HEK293 (cell line): ENCODE results near the gene ADM5.
A peak's percentile ranks its signal among the peaks of the same experiment; 100 is the strongest.

ENCODE experiments used
- CTCF ChIA-PET: fragments of 350-600 bp; formaldehyde crosslinking; extraction: SDS; loops from one replicate; lab custom pipeline; 2021; ENCODE audit warnings: antibody characterized with exemption; lab: Yijun Ruan, JAX
- POLR2A ChIA-PET: fragments of 300-600 bp; formaldehyde crosslinking; extraction: SDS; loops from one replicate; lab custom pipeline; 2020; ENCODE audit warnings: antibody characterized with exemption, inconsistent platforms; lab: Yijun Ruan, JAX
- H3K27ac ChIP-seq: fragments of 200-500 bp; sonication (Bioruptor generic); 2 replicates; pipeline ENCODE4 v1.5.1; 2014; ENCODE audit warnings: low read depth, low read length, control low read depth, inconsistent platforms; ENCODE audit errors: extremely low read depth
- H3K36me3 ChIP-seq, 2 experiments: fragments of 200-500 bp in 1 of 2; sonication (Bioruptor generic) in 1 of 2; 1 replicate in 1 of 2; 2 replicates in 1 of 2; pipeline ENCODE4 v1.5.1; 2014 to 2017; ENCODE audit warnings: inconsistent platforms in 2 of 2, low read length in 2 of 2; ENCODE audit not compliant: control insufficient read depth in 2 of 2, insufficient read depth in 1 of 2
- H3K4me1 ChIP-seq: fragments of 200-500 bp; sonication (Bioruptor generic); 2 replicates; pipeline ENCODE4 v1.5.1; 2014; ENCODE audit warnings: mild to moderate bottlenecking, low read length, inconsistent platforms; ENCODE audit not compliant: control insufficient read depth, insufficient read depth
- H3K4me3 ChIP-seq: 2 replicates; pipeline ENCODE4 v1.5.1; 2011; ENCODE audit warnings: low read depth, mild to moderate bottlenecking, control low read depth, low read length, moderate library complexity
- H3K9me3 ChIP-seq: fragments of 200-500 bp; sonication (Bioruptor generic); 2 replicates; pipeline ENCODE4 v1.5.1; 2014; ENCODE audit warnings: low read depth, low read length, inconsistent platforms; ENCODE audit not compliant: control insufficient read depth, insufficient read depth
- GLIS2 ChIP-seq: fragments of 450-650 bp; formaldehyde crosslinking; IDR thresholded peaks from 2 replicates; pipeline ENCODE4 v1.5.1; 2016; ENCODE audit warnings: missing biosample characterization, missing genetic modification characterization
- PATZ1 ChIP-seq: fragments of 450-650 bp; formaldehyde crosslinking; IDR thresholded peaks from 2 replicates; pipeline ENCODE4 v1.5.1; 2016; ENCODE audit warnings: missing biosample characterization, missing genetic modification characterization
- ZNF121 ChIP-seq: fragments of 450-650 bp; formaldehyde crosslinking; IDR thresholded peaks from 2 replicates; pipeline ENCODE4 v1.5.1; 2016; ENCODE audit warnings: missing biosample characterization, missing genetic modification characterization
- ZNF266 ChIP-seq: fragments of 450-650 bp; formaldehyde crosslinking; IDR thresholded peaks from 2 replicates; pipeline ENCODE4 v1.5.1; 2016; ENCODE audit warnings: missing biosample characterization, missing genetic modification characterization, low read depth
- ZNF510 ChIP-seq: fragments of 450-650 bp; formaldehyde crosslinking; IDR thresholded peaks from 2 replicates; pipeline ENCODE4 v1.5.1; 2018; ENCODE audit warnings: mild to moderate bottlenecking, missing genetic modification characterization, missing biosample characterization; ENCODE audit not compliant: insufficient replicate concordance
- ZNF600 ChIP-seq: fragments of 450-650 bp; formaldehyde crosslinking; IDR thresholded peaks from 2 replicates; pipeline ENCODE4 v1.5.1; 2016; ENCODE audit warnings: missing biosample characterization, missing genetic modification characterization
- ZNF623 ChIP-seq: fragments of 450-650 bp; formaldehyde crosslinking; IDR thresholded peaks from 2 replicates; pipeline ENCODE4 v1.5.1; 2016; ENCODE audit warnings: missing biosample characterization, missing genetic modification characterization
- TF ChIP-seq, protein P1 (sequence below): fragments of 450-650 bp; formaldehyde crosslinking; IDR thresholded peaks from 2 replicates; pipeline ENCODE4 v1.5.1; 2016; ENCODE audit warnings: missing biosample characterization, missing genetic modification characterization

The ADM5 gene

DNA sequence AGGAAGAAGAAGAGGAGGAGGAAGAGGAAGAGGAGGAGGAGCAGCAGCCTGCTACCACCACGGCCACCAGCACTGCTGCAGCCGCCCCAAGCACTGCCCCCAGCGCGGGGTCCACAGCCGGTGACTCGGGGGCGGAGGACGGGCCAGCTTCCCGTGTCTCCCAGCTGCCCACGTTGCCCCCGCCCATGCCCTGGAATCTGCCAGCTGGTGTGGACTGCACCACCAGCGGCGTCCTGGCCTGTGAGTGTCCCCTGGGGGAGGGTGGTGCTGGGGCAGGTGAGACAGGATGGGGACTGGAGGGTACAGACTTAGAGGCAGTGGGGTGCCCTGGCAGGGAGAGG, 36.0 kb upstream of the ADM5 start (continued):
- TF ChIP-seq, protein P1, sequence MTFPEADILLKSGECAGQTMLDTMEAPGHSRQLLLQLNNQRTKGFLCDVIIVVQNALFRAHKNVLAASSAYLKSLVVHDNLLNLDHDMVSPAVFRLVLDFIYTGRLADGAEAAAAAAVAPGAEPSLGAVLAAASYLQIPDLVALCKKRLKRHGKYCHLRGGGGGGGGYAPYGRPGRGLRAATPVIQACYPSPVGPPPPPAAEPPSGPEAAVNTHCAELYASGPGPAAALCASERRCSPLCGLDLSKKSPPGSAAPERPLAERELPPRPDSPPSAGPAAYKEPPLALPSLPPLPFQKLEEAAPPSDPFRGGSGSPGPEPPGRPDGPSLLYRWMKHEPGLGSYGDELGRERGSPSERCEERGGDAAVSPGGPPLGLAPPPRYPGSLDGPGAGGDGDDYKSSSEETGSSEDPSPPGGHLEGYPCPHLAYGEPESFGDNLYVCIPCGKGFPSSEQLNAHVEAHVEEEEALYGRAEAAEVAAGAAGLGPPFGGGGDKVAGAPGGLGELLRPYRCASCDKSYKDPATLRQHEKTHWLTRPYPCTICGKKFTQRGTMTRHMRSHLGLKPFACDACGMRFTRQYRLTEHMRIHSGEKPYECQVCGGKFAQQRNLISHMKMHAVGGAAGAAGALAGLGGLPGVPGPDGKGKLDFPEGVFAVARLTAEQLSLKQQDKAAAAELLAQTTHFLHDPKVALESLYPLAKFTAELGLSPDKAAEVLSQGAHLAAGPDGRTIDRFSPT (tag by site-specific recombination), result peak; percentile 34; the same call in 1 of the 2 replicates
- peak; percentile 57; the same call in 1 of the 2 replicates for TF ChIP-seq GLIS2 (tag by site-specific recombination)

DNA sequence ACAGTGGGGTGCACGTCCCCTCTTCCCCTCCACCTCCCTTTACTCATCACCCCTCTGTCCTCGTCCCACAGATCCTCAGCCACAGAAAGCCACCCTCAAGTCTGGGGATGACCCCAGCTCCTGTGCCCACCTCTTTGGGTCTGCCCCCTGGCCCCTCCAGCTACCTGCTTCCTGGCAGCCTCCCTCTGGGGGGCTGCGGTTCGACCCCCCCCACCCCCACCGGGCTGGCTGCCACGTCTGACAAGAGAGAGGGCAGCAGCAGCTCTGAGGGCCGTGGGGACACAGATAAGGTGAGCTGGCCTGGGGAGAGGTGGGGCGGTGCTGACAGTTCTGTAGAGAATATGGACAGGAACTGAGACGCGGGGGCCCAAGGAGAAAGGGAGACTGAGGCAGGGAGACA, 34.8 kb upstream of the ADM5 start:
- Histone ChIP-seq H3K36me3 (peaks cover 51 to 94% of the 10 kb centered on the region in 2 experiments), H3K9me3 (no peaks in the 10 kb centered on the region), H3K4me3 (no peak overlapping the region), H3K4me1 (no peaks in the 10 kb centered on the region), H3K27ac (no peak overlapping the region)
- TF ChIP-seq PATZ1 (tag by site-specific recombination), result 0 out of 2 replicates have a peak, but pooled peaks have one; percentile 21
- TF ChIP-seq ZNF510, result no peak
- ChIA-PET POLR2A (interaction anchor here (0.6 to 3.7 kb wide), 6 partner anchors 10 to 45 kb away, joined by 3 to 23 read pairs (median 10); partner anchors contain the start of genes BCL2L12, IRF3, RRAS and SCAF1), CTCF (interaction anchor here (1.1 to 1.3 kb wide), 2 partner anchors 12 to 18 kb away, joined by 3 to 4 read pairs; no protein-coding TSS in a partner anchor)

DNA sequence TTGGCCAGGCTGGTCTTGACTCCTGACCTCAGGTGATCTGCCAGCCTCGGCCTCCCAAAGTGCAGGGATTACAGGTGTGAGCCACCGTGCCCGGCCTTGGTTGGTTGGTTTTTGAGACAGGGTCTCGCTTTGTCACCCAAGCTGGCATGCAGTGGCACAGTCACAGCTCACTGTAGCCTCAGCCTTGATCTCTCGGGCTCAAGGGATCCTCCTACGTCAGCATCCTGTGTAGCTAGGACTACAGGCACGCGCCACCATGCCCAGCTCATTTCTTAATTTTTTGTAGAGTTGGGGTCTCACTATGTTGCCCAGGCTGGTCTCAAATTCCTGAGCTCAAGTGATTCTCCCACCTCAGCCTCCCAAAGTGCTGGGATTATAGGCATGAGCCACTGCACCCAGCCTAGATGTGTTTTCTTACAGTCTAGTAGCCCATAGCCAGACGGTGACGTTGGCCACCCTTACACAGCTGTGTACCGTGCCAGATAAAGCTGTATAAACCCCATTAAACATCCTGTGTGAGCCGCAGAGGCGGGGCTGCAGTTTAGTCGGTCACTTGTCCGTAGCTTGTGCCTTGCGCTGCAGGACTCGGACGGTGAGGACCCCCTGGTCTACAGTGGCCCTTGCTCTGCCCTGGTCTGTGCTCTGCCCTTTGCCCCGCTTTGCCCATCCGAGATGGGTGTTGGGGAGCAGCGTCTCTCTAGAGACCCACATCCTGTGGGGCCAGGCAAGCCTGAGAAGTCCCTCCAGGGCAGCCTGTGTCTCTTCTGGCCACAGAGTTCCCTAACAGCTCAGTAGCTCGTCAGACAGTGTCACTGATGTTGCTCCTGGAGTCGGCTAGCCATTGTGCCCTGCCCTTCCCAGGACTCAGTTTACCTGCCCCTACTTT, 33.6 kb upstream of the ADM5 start:
- TF ChIP-seq ZNF121 (peak; percentile 94), ZNF266 (tag by site-specific recombination) (no peak)
- Histone ChIP-seq H3K9me3 (no peaks in the 10 kb centered on the region), H3K36me3 (peaks cover 43 to 95% of the 10 kb centered on the region in 2 experiments), H3K27ac (no peak overlapping the region), H3K4me3 (no peak overlapping the region), H3K4me1 (no peaks in the 10 kb centered on the region)
- CTCF ChIA-PET, result interaction anchor here (0.6 to 1.3 kb wide), 3 partner anchors 9 to 149 kb away, joined by 3 to 4 read pairs (median 3); no protein-coding TSS in a partner anchor
- POLR2A ChIA-PET, result interaction anchor here (0.6 to 3.7 kb wide), 7 partner anchors 9 to 542 kb away, joined by 3 to 23 read pairs (median 10); partner anchors contain the start of genes BCL2L12, IRF3, PRR12 and RRAS

DNA sequence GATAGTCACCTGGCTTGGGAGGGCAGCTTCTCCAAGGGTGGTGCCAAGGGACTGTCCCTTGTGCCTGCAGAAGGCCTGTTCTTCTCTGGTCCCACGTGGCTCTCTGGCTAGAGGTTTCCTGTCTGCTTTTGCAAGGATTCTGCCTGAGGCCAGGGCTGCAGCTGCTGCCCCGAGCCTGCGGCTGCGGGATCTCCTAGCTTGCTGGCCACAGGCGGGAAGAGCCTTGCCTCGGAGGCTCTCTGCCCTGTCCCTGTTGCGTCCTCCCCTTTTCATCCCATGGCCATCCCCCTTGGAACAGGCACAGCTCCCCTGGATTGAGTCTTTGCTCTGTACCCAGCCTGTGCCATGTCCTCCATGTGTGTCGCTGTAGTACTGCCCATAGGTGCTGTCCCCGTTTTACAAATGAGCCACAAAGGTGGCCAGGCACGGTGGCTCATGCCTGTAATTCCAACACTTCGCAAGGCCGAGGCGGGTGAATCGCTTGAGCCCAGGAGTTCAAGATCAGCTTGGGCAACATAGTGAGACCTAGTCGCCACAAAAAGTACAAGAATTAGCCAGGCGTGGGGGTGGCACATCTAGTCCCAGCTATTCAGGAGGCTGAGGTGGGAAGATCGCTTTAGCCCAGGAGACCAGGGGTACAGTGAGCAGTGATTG, 32.8 kb upstream of the ADM5 start:
- CTCF ChIA-PET, result interaction anchor here (1.2 to 1.3 kb wide), 2 partner anchors 16 to 150 kb away, joined by 3 to 4 read pairs; no protein-coding TSS in a partner anchor
- POLR2A ChIA-PET, result interaction anchor here (1.2 to 3.7 kb wide), 8 partner anchors 8 to 65 kb away, joined by 4 to 23 read pairs (median 10); partner anchors contain the start of genes BCL2L12, IRF3, PRR12 and RRAS

More for the DNA sequence above, 32.8 kb upstream of the ADM5 start:
- no peaks in the 10 kb centered on the region for H3K4me1 ChIP-seq
- H3K9me3 ChIP-seq, result no peaks in the 10 kb centered on the region
- TF ChIP-seq ZNF623 (tag by site-specific recombination) (no peak), ZNF600 (tag by site-specific recombination) (no peak)
- H3K27ac ChIP-seq, result no peak overlapping the region
- no peak overlapping the region for H3K4me3 ChIP-seq
- peaks cover 43 to 96% of the 10 kb centered on the region in 2 experiments for H3K36me3 ChIP-seq
